Trophoblast cell (in vitro differentiated cells and primary cell): ENCODE results near the gene RARA.
A peak's percentile ranks its signal among the peaks of the same experiment; 100 is the strongest.
"Not testable (repeated sequence)": the region's sequence is repeated elsewhere in the genome, so short reads cannot be mapped to it uniquely, and the experiment has no call there.

ENCODE experiments used
- DNase-seq, 2 donors: peaks; one replicate each; pipeline ENCODE4 v3.0.0-alpha.2; 2016
- H2AFZ ChIP-seq: 2 replicates; pipeline ENCODE4 v1.6.1; 2013; ENCODE audit warnings: low read length, moderate library complexity, mild to moderate bottlenecking; ENCODE audit not compliant: insufficient read depth, poor library complexity
- H2AK5ac ChIP-seq: 2 replicates; pipeline ENCODE4 v1.6.1; 2013; ENCODE audit warnings: mild to moderate bottlenecking, low read length
- H2BK120ac ChIP-seq: 2 replicates; pipeline ENCODE4 v1.6.1; 2013; ENCODE audit warnings: low read length, mild to moderate bottlenecking, moderate library complexity; ENCODE audit not compliant: insufficient read depth, poor library complexity
- H2BK12ac ChIP-seq: 2 replicates; pipeline ENCODE4 v1.6.1; 2013; ENCODE audit warnings: mild to moderate bottlenecking, low read length, moderate library complexity
- H2BK5ac ChIP-seq: 2 replicates; pipeline ENCODE4 v1.6.1; 2013; ENCODE audit warnings: low read length, low read depth, moderate library complexity, mild to moderate bottlenecking; ENCODE audit not compliant: poor library complexity
- H3K14ac ChIP-seq: 2 replicates; pipeline ENCODE4 v1.6.1; 2013; ENCODE audit warnings: mild to moderate bottlenecking, low read length
- H3K18ac ChIP-seq: 2 replicates; pipeline ENCODE4 v1.6.1; 2013; ENCODE audit warnings: mild to moderate bottlenecking, low read length
- H3K23ac ChIP-seq: 2 replicates; pipeline ENCODE4 v1.6.1; 2013; ENCODE audit warnings: low read length
- H3K27ac ChIP-seq: 2 replicates; pipeline ENCODE4 v1.5.1; 2013; ENCODE audit warnings: low read depth, mild to moderate bottlenecking, inconsistent platforms, low read length, moderate library complexity
- H3K27me3 ChIP-seq: 2 replicates; pipeline ENCODE4 v1.6.1; 2013; ENCODE audit warnings: inconsistent platforms, mild to moderate bottlenecking, low read length, moderate library complexity; ENCODE audit not compliant: insufficient read depth
- H3K36me3 ChIP-seq, 2 experiments: 1 replicate in 1 of 2; 2 replicates in 1 of 2; pipeline ENCODE4 v1.6.1; 2013; ENCODE audit warnings: low read length in 2 of 2, mild to moderate bottlenecking in 2 of 2, moderate library complexity in 1 of 2; ENCODE audit not compliant: insufficient read depth in 2 of 2, control insufficient read depth in 1 of 2
- H3K4ac ChIP-seq: 2 replicates; pipeline ENCODE4 v1.6.1; 2013; ENCODE audit warnings: low read depth, mild to moderate bottlenecking, low read length, moderate library complexity
- H3K4me1 ChIP-seq, 2 experiments: 1 replicate in 1 of 2; 2 replicates in 1 of 2; pipeline ENCODE4 v1.6.1; 2013; ENCODE audit warnings: low read length in 2 of 2, mild to moderate bottlenecking in 2 of 2, moderate library complexity in 1 of 2; ENCODE audit not compliant: insufficient read depth in 2 of 2, control insufficient read depth in 1 of 2
- H3K4me2 ChIP-seq: 2 replicates; pipeline ENCODE4 v1.6.1; 2013; ENCODE audit warnings: inconsistent platforms, mild to moderate bottlenecking, low read length, moderate library complexity
- H3K4me3 ChIP-seq: 2 replicates; pipeline ENCODE4 v1.5.1; 2013; ENCODE audit warnings: mild to moderate bottlenecking, low read depth, low read length, inconsistent platforms
- H3K79me1 ChIP-seq: one replicate; pipeline ENCODE4 v1.6.1; 2013; ENCODE audit warnings: low read length
- H3K79me2 ChIP-seq: 2 replicates; pipeline ENCODE4 v1.6.1; 2013; ENCODE audit warnings: low read length, mild to moderate bottlenecking; ENCODE audit not compliant: control insufficient read depth, insufficient read depth, poor library complexity
- H3K9ac ChIP-seq: 2 replicates; pipeline ENCODE4 v1.6.1; 2013; ENCODE audit warnings: mild to moderate bottlenecking, low read length
- H3K9me3 ChIP-seq: 2 replicates; pipeline ENCODE4 v1.6.1; 2013; ENCODE audit warnings: low read depth, mild to moderate bottlenecking, control low read depth, inconsistent platforms, low read length; ENCODE audit not compliant: insufficient read depth
- H4K12ac ChIP-seq: 2 replicates; pipeline ENCODE4 v1.6.1; 2013; ENCODE audit warnings: low read depth, mild to moderate bottlenecking, low read length, moderate library complexity
- H4K8ac ChIP-seq: 2 replicates; pipeline ENCODE4 v1.6.1; 2013; ENCODE audit warnings: low read depth, mild to moderate bottlenecking, low read length, moderate library complexity
- H4K91ac ChIP-seq: one replicate; pipeline ENCODE4 v1.6.1; 2013; ENCODE audit warnings: low read depth, mild to moderate bottlenecking, low read length, moderate library complexity
- WGBS: extraction: QIAGEN DNeasy Blood & Tissue Kit; methylation state at CpG from one replicate; pipeline ENCODE4 v1.1.7; 2013; ENCODE audit warnings: missing lambda C conversion rate; ENCODE audit not compliant: insufficient read length, insufficient coverage; ENCODE audit errors: extremely low coverage; 5-methylcytosine and 5-hydroxymethylcytosine counted together

RARA gene

GRCh38 chr17:40373999-40374398 lies 65.0 kb downstream of the RARA start:
- no peak overlapping the region for H3K4me2 ChIP-seq
- no peak overlapping the region for H4K12ac ChIP-seq
- no peak overlapping the region for H3K14ac ChIP-seq
- no peaks in the 10 kb centered on the region for H3K79me2 ChIP-seq
- peaks cover 8% of the 10 kb centered on the region for H3K9me3 ChIP-seq
- no peak overlapping the region for H2BK5ac ChIP-seq
- no peak overlapping the region for H3K4ac ChIP-seq
- H3K27me3 ChIP-seq: no peaks in the 10 kb centered on the region
- no peak overlapping the region for H3K18ac ChIP-seq
- H3K23ac ChIP-seq: no peak overlapping the region
- H2AK5ac ChIP-seq: no peak overlapping the region
- H3K36me3 ChIP-seq: no peaks in the 10 kb centered on the region
- no peak overlapping the region for H2BK12ac ChIP-seq
- no peak for DNase-seq
- no peak overlapping the region for H3K27ac ChIP-seq
- no peak overlapping the region for H2BK120ac ChIP-seq
- H4K8ac ChIP-seq: no peak overlapping the region
- H2AFZ ChIP-seq: no peak overlapping the region
- peaks cover 3 to 4% of the 10 kb centered on the region in 2 experiments for H3K4me1 ChIP-seq
- H3K9ac ChIP-seq: no peak overlapping the region
- no CpG with 5 or more reads among the region's 8 CpGs for WGBS
- H3K4me3 ChIP-seq: no peak overlapping the region
- peaks cover 7% of the 10 kb centered on the region for H3K79me1 ChIP-seq
- H4K91ac ChIP-seq: peak overlapping the region; percentile 35

GRCh38 chr17:40374821-40375498 lies 66.0 kb downstream of the RARA start:
- no CpG with 5 or more reads among the region's 14 CpGs for WGBS
- H3K4me1 ChIP-seq: peaks cover 3 to 4% of the 10 kb centered on the region in 2 experiments
- no peak overlapping the region for H3K18ac ChIP-seq
- no peaks in the 10 kb centered on the region for H3K36me3 ChIP-seq
- H3K4me3 ChIP-seq: no peak overlapping the region
- peaks cover 7% of the 10 kb centered on the region for H3K79me1 ChIP-seq
- H3K9ac ChIP-seq: no peak overlapping the region
- no peak overlapping the region for H2BK5ac ChIP-seq
- H2BK120ac ChIP-seq: no peak overlapping the region
- no peak overlapping the region for H2AK5ac ChIP-seq
- H3K79me2 ChIP-seq: no peaks in the 10 kb centered on the region
- H3K4me2 ChIP-seq: no peak overlapping the region
- no peak for DNase-seq
- H4K91ac ChIP-seq: no peak overlapping the region
- H4K8ac ChIP-seq: no peak overlapping the region
- H3K27ac ChIP-seq: no peak overlapping the region
- H3K4ac ChIP-seq: no peak overlapping the region
- no peak overlapping the region for H3K23ac ChIP-seq
- peaks cover 8% of the 10 kb centered on the region for H3K9me3 ChIP-seq
- H4K12ac ChIP-seq: no peak overlapping the region
- no peak overlapping the region for H2AFZ ChIP-seq
- H3K14ac ChIP-seq: no peak overlapping the region
- no peak overlapping the region for H2BK12ac ChIP-seq
- H3K27me3 ChIP-seq: no peaks in the 10 kb centered on the region

- not testable (repeated sequence) for H3K36me3 ChIP-seq, H3K4me1 ChIP-seq, H3K79me1 ChIP-seq, H3K79me2 ChIP-seq, H2BK120ac ChIP-seq, H4K8ac ChIP-seq, H3K4me3 ChIP-seq, H3K4ac ChIP-seq, H4K91ac ChIP-seq, H3K14ac ChIP-seq, DNase-seq, H2BK5ac ChIP-seq, H3K27me3 ChIP-seq, H3K23ac ChIP-seq, H3K18ac ChIP-seq, H2AFZ ChIP-seq, H3K27ac ChIP-seq, H3K9me3 ChIP-seq, H2BK12ac ChIP-seq, H3K9ac ChIP-seq, H2AK5ac ChIP-seq, H3K4me2 ChIP-seq, H4K12ac ChIP-seq
- no CpG with 5 or more reads among the region's 21 CpGs for WGBS
Measured at GRCh38 chr17:40375786-40376185, 66.8 kb downstream of the RARA start.

- H3K27ac ChIP-seq, H4K91ac ChIP-seq, H3K9me3 ChIP-seq, H3K36me3 ChIP-seq, H3K27me3 ChIP-seq, H3K9ac ChIP-seq, H2AK5ac ChIP-seq, H4K12ac ChIP-seq, H3K4ac ChIP-seq, DNase-seq, H3K18ac ChIP-seq, H3K79me1 ChIP-seq, H3K4me2 ChIP-seq, H3K4me1 ChIP-seq, H3K4me3 ChIP-seq, H2BK5ac ChIP-seq, H2AFZ ChIP-seq, H2BK120ac ChIP-seq, H3K79me2 ChIP-seq, H3K14ac ChIP-seq, H2BK12ac ChIP-seq, H3K23ac ChIP-seq, H4K8ac ChIP-seq: not testable (repeated sequence)
- no CpG with 5 or more reads among the region's 6 CpGs for WGBS
Measured at GRCh38 chr17:40376541-40376940, 67.6 kb downstream of the RARA start.
